Measurements from ENCODE around the gene DNAH8. TPM values are rescaled to one million over a fixed set of nuclear protein-coding genes. Genes with fewer than 3 reads are reported as not detected.

DNAH8 gene
- total and polyA plus RNA-seq, 2 experiments from 2014 or later: 0.03 to 0.15 TPM

GRCh38 chr6:38988736-38989449, 273.8 kb downstream of the DNAH8 start:
- 74% methylated on average over 8 of the region's 8 CpGs for WGBS (ENCODE audit: low lambda C conversion rate, missing lambda C conversion rate)
- Histone ChIP-seq H2AFZ (no peak overlapping the region), H3K4me3 (no peak overlapping the region), H3K4me2 (no peak overlapping the region), H3K36me3 (replicated peaks; ENCODE audit: insufficient read depth, low read depth) (no peaks in the 10 kb centered on the region), H3K27ac (no peak overlapping the region), H3K9me3 (ENCODE audit: low read depth) (no peaks in the 10 kb centered on the region), H3K79me2 (no peaks in the 10 kb centered on the region), H3K9me2 (replicated peaks; ENCODE audit: insufficient read depth) (no peaks in the 10 kb centered on the region), H3K27me3 (peaks cover 26% of the 10 kb centered on the region), H4K20me1 (ENCODE audit: insufficient read depth, poor library complexity, severe bottlenecking) (no peaks in the 10 kb centered on the region), H3K4me1 (ENCODE audit: insufficient read depth) (no peaks in the 10 kb centered on the region)
- DNase-seq (ENCODE audit: low spot score): no peak
- TF ChIP-seq EZH2 (IDR thresholded peaks at IDR 0.05; ENCODE audit: borderline replicate concordance): no peak
- TF ChIP-seq, protein P1, sequence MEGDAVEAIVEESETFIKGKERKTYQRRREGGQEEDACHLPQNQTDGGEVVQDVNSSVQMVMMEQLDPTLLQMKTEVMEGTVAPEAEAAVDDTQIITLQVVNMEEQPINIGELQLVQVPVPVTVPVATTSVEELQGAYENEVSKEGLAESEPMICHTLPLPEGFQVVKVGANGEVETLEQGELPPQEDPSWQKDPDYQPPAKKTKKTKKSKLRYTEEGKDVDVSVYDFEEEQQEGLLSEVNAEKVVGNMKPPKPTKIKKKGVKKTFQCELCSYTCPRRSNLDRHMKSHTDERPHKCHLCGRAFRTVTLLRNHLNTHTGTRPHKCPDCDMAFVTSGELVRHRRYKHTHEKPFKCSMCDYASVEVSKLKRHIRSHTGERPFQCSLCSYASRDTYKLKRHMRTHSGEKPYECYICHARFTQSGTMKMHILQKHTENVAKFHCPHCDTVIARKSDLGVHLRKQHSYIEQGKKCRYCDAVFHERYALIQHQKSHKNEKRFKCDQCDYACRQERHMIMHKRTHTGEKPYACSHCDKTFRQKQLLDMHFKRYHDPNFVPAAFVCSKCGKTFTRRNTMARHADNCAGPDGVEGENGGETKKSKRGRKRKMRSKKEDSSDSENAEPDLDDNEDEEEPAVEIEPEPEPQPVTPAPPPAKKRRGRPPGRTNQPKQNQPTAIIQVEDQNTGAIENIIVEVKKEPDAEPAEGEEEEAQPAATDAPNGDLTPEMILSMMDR (IDR thresholded peaks at IDR 0.05; ENCODE audit: poor library complexity): no peak
- no peak for TF ChIP-seq EZH2phosphoT487 (IDR thresholded peaks at IDR 0.05; ENCODE audit: low read depth, severe bottlenecking, unreplicated experiment)

GRCh38 chr6:38990475-38990874, 275.4 kb downstream of the DNAH8 start:
- Histone ChIP-seq H3K4me2 (no peak overlapping the region), H3K36me3 (replicated peaks; ENCODE audit: insufficient read depth, low read depth) (no peaks in the 10 kb centered on the region), H3K9me2 (replicated peaks; ENCODE audit: insufficient read depth) (no peaks in the 10 kb centered on the region), H3K4me3 (no peak overlapping the region), H3K4me1 (ENCODE audit: insufficient read depth) (no peaks in the 10 kb centered on the region), H2AFZ (no peak overlapping the region), H3K27ac (no peak overlapping the region), H3K9me3 (ENCODE audit: low read depth) (no peaks in the 10 kb centered on the region), H4K20me1 (ENCODE audit: insufficient read depth, poor library complexity, severe bottlenecking) (no peaks in the 10 kb centered on the region), H3K27me3 (peaks cover 29% of the 10 kb centered on the region), H3K79me2 (no peaks in the 10 kb centered on the region)
- no peak for DNase-seq (ENCODE audit: low spot score)
- TF ChIP-seq EZH2 (IDR thresholded peaks at IDR 0.05; ENCODE audit: borderline replicate concordance) (no peak), EZH2phosphoT487 (IDR thresholded peaks at IDR 0.05; ENCODE audit: low read depth, severe bottlenecking, unreplicated experiment) (no peak)
- TF ChIP-seq, protein P1 (IDR thresholded peaks at IDR 0.05; ENCODE audit: poor library complexity): no peak
- 65% methylated on average over 5 of the region's 5 CpGs for WGBS (ENCODE audit: low lambda C conversion rate, missing lambda C conversion rate)

GRCh38 chr6:38996676-38997075, 281.6 kb downstream of the DNAH8 start:
- Histone ChIP-seq H3K4me1 (ENCODE audit: insufficient read depth) (no peaks in the 10 kb centered on the region), H2AFZ (no peak overlapping the region), H3K4me2 (no peak overlapping the region), H3K9me2 (replicated peaks; ENCODE audit: insufficient read depth) (no peaks in the 10 kb centered on the region), H4K20me1 (ENCODE audit: insufficient read depth, poor library complexity, severe bottlenecking) (no peaks in the 10 kb centered on the region), H3K79me2 (no peaks in the 10 kb centered on the region), H3K9me3 (ENCODE audit: low read depth) (no peaks in the 10 kb centered on the region), H3K4me3 (no peak overlapping the region), H3K27ac (no peak overlapping the region), H3K36me3 (replicated peaks; ENCODE audit: insufficient read depth, low read depth) (no peaks in the 10 kb centered on the region), H3K27me3 (peaks cover 22% of the 10 kb centered on the region)
- no peak for DNase-seq (ENCODE audit: low spot score)
- no peak for TF ChIP-seq EZH2 (IDR thresholded peaks at IDR 0.05; ENCODE audit: borderline replicate concordance)
- TF ChIP-seq, protein P1 (IDR thresholded peaks at IDR 0.05; ENCODE audit: poor library complexity): no peak
- no peak for TF ChIP-seq EZH2phosphoT487 (IDR thresholded peaks at IDR 0.05; ENCODE audit: low read depth, severe bottlenecking, unreplicated experiment)
- 76% methylated on average over 5 of the region's 5 CpGs for WGBS (ENCODE audit: low lambda C conversion rate, missing lambda C conversion rate)
